Lower leg skin (tissue), 3 donors: Measurements from ENCODE around the gene PDE3A.

Source experiments
- POLR2A ChIP-seq, 2 donors: fragments of 450-650 bp; IDR thresholded peaks; one replicate each; pipeline ENCODE4 v1.6.1; 2016 to 2017; ENCODE audit warnings: antibody characterized with exemption in 2 of 2, mild to moderate bottlenecking in 1 of 2, moderate library complexity in 1 of 2
- TF ChIP-seq, protein P1 (sequence below), 3 donors: fragments of 450-650 bp; IDR thresholded peaks; one replicate each; pipeline ENCODE4 v1.5.1; 2016; ENCODE audit warnings: antibody characterized with exemption in 3 of 3, mild to moderate bottlenecking in 3 of 3, moderate library complexity in 2 of 3

DNA sequence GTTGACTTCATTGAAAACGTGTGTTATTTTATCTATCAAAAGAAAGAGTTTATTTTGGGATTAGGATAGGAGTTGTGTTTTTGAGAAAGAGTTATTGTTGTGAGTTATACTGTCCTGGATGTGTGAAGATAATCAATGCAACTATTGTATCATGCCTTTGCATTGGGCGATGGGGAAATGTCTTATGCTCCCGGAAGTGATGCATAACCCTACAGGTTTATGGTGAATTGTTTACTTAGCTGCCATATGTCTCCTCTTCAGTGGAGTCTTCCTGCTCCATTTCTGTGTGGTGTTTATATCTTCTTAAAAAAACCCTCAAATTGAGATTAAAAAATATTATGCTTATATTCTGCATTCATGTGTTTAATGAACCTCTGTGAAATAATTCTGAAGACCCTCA lies 6.5 kb downstream of the PDE3A start:
- TF ChIP-seq, protein P1, sequence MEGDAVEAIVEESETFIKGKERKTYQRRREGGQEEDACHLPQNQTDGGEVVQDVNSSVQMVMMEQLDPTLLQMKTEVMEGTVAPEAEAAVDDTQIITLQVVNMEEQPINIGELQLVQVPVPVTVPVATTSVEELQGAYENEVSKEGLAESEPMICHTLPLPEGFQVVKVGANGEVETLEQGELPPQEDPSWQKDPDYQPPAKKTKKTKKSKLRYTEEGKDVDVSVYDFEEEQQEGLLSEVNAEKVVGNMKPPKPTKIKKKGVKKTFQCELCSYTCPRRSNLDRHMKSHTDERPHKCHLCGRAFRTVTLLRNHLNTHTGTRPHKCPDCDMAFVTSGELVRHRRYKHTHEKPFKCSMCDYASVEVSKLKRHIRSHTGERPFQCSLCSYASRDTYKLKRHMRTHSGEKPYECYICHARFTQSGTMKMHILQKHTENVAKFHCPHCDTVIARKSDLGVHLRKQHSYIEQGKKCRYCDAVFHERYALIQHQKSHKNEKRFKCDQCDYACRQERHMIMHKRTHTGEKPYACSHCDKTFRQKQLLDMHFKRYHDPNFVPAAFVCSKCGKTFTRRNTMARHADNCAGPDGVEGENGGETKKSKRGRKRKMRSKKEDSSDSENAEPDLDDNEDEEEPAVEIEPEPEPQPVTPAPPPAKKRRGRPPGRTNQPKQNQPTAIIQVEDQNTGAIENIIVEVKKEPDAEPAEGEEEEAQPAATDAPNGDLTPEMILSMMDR (IDR thresholded peaks at IDR 0.05) = no peak
- no peak for TF ChIP-seq POLR2A (IDR thresholded peaks at IDR 0.05)
